Lower leg skin (tissue), 4 donors: Measurements from ENCODE around the gene CPHXL2. TPM values are rescaled to one million over a fixed set of nuclear protein-coding genes. Genes with fewer than 3 reads are reported as not detected.

ENCODE experiments used
- DNase-seq, 2 donors: peaks; one replicate each; pipeline ENCODE4 v3.0.0-alpha.2; 2019; ENCODE audit warnings: low spot score in 2 of 2
- H3K4me3 ChIP-seq: fragments of 200-600 bp; sonication (generic); 2 replicates; pipeline ENCODE4 v1.5.1; 2017; ENCODE audit warnings: mild to moderate bottlenecking, low read depth; ENCODE audit not compliant: poor library complexity, severe bottlenecking
- CTCF ChIP-seq, 3 donors: fragments of 450-650 bp; IDR thresholded peaks; one replicate each; pipeline ENCODE4 v1.5.1; 2016; ENCODE audit warnings: antibody characterized with exemption in 3 of 3, mild to moderate bottlenecking in 3 of 3, moderate library complexity in 2 of 3
- POLR2A ChIP-seq, 2 donors: fragments of 450-650 bp; IDR thresholded peaks; one replicate each; pipeline ENCODE4 v1.6.1; 2016 to 2017; ENCODE audit warnings: antibody characterized with exemption in 2 of 2, mild to moderate bottlenecking in 1 of 2, moderate library complexity in 1 of 2
- WGBS, 2 donors: methylation state at CpG; one replicate each; pipeline ENCODE4 v1.1.5; 2018; 5-methylcytosine and 5-hydroxymethylcytosine counted together
- intact Hi-C: fragments of 100-400 bp; cut with DNase I; formaldehyde crosslinking; loops from one replicate; pipeline ENCODE4 v1.15.0; 2023; ENCODE audit warnings: low total_unique reads
- total RNA-seq, 4 donors: library from RNA; depleted of rRNA; stranded (reverse); fragments of >200 nt; gene quantifications; one replicate each; pipeline ENCODE4 v1.1.0, GENCODE V29; 2016

The CPHXL2 gene
- not detected for total RNA-seq

- TF ChIP-seq CTCF (IDR thresholded peaks at IDR 0.05), result no peak
- TF ChIP-seq POLR2A (IDR thresholded peaks at IDR 0.05), result no peak
- no peak within 1 kb of the TSS for H3K4me3 ChIP-seq
- no peak for DNase-seq
- 96 to 98% methylated on average over 4 of the region's 4 CpGs for WGBS, 2 donors
- intact Hi-C loops, result no loop called here
Observed at GRCh38 chr16:75676909-75677308, at the start of gene CPHXL2. Gene CPHXL2, minus strand, starts transcription at chr16:75677009. Its CDS starts 10 bp downstream, at chr16:75676999.

GRCh38 chr16:75726390-75726789 is 49.6 kb upstream of the CPHXL2 start, which contains the start of gene CPHXL:
Gene CPHXL, minus strand, starts transcription at chr16:75726490. Its CDS starts 48 bp downstream, at chr16:75726442.
- 90% methylated on average over 5 of the region's 5 CpGs for WGBS, 2 donors
- TF ChIP-seq CTCF (IDR thresholded peaks at IDR 0.05), result no peak
- TF ChIP-seq POLR2A (IDR thresholded peaks at IDR 0.05), result no peak
- no peak within 1 kb of the TSS for H3K4me3 ChIP-seq
- DNase-seq, result no peak
- intact Hi-C loops, result no loop called here

DNA sequence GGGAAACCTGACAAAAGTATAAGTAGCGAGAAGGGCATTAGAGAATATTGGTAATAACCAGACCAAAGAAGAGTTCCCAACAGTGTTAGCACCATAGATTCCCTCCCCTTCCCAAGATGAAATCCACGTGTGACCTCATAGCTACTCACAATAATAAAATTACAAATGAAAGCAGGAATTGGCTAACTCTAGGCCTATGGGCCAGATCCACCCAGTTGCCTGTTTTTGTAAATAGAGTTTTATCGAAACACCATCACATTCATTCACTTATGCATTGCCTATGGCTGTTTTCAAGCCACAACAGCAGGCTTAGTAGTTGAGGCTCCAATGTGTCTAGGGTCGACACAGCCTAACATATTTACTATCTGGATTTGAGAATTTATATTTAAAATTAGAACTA is 41.6 kb upstream of the CPHXL2 start:
- WGBS, 2 donors, result 88 to 90% methylated on average over 4 of the region's 4 CpGs

GRCh38 chr16:75714661-75715060 is 37.9 kb upstream of the CPHXL2 start:
- TF ChIP-seq CTCF (IDR thresholded peaks at IDR 0.05) (no peak), POLR2A (IDR thresholded peaks at IDR 0.05) (no peak)
- no peak for DNase-seq
- intact Hi-C loops, result no loop called here
- H3K4me3 ChIP-seq, result no peak overlapping the region

More for the DNA sequence above, 41.6 kb upstream of the CPHXL2 start:
- TF ChIP-seq CTCF (IDR thresholded peaks at IDR 0.05), result no peak
- intact Hi-C loops, result no loop called here
- DNase-seq, result no peak
- no peak overlapping the region for H3K4me3 ChIP-seq

- intact Hi-C loops, result no loop called here
- 90 to 98% methylated on average over 2 of the region's 2 CpGs for WGBS, 2 donors
- no peak overlapping the region for H3K4me3 ChIP-seq
- TF ChIP-seq POLR2A (IDR thresholded peaks at IDR 0.05) (no peak), CTCF (IDR thresholded peaks at IDR 0.05) (no peak)
- no peak for DNase-seq
Observed at GRCh38 chr16:75710344-75710743, 33.5 kb upstream of the CPHXL2 start.

- TF ChIP-seq POLR2A (IDR thresholded peaks at IDR 0.05) (no peak), CTCF (IDR thresholded peaks at IDR 0.05) (no peak)
- 93 to 95% methylated on average over 4 of the region's 4 CpGs for WGBS, 2 donors
- intact Hi-C loops, result no loop called here
- DNase-seq, result no peak
- no peak overlapping the region for H3K4me3 ChIP-seq
Observed at GRCh38 chr16:75703306-75703705, 26.5 kb upstream of the CPHXL2 start.
